HepG2 (cell line): Measurements from ENCODE around the gene MICOS13. TPM values are rescaled to one million over a fixed set of nuclear protein-coding genes. Genes with fewer than 3 reads are reported as not detected.

Source experiments
- CHCHD3 ChIP-seq: sonication (generic); formaldehyde crosslinking; IDR thresholded peaks from 2 replicates; pipeline ENCODE4 v1.8.0; 2022; ENCODE audit warnings: mild to moderate bottlenecking, missing genetic modification reagents, moderate library complexity
- DBP ChIP-seq: sonication (generic); formaldehyde crosslinking; IDR thresholded peaks from 2 replicates; pipeline ENCODE4 v1.4.0; 2020; ENCODE audit warnings: missing genetic modification reagents; ENCODE audit errors: not compliant biosample characterization
- HOXA5 ChIP-seq: sonication (generic); formaldehyde crosslinking; IDR thresholded peaks from 2 replicates; pipeline ENCODE4 v1.4.0; 2020; ENCODE audit warnings: missing genetic modification reagents
- MIXL1 ChIP-seq: IDR thresholded peaks from 2 replicates; pipeline ENCODE4 v1.6.1; 2016
- POLR2A ChIP-seq, 2 experiments: IDR thresholded peaks; 2 replicates each; pipeline ENCODE4 v1.6.1; 2011; ENCODE audit warnings: low read depth in 2 of 2, low read length in 2 of 2, mild to moderate bottlenecking in 1 of 2, moderate library complexity in 1 of 2; ENCODE audit not compliant: insufficient read depth in 1 of 2
- RARA ChIP-seq: IDR thresholded peaks from 2 replicates; pipeline ENCODE4 v1.6.1; 2016; ENCODE audit warnings: missing genetic modification reagents, missing compliant biosample characterization
- THRA ChIP-seq: sonication (generic); formaldehyde crosslinking; IDR thresholded peaks from 2 replicates; pipeline ENCODE4 v1.4.0; 2020; ENCODE audit warnings: missing genetic modification reagents, borderline replicate concordance
- ZBTB25 ChIP-seq: IDR thresholded peaks from 2 replicates; pipeline ENCODE4 v1.6.1; 2018; ENCODE audit warnings: missing genetic modification reagents
- ZNF160 ChIP-seq: sonication (generic); formaldehyde crosslinking; IDR thresholded peaks from 2 replicates; pipeline ENCODE4 v1.8.0; 2022; ENCODE audit warnings: mild to moderate bottlenecking, inconsistent platforms, missing genetic modification reagents
- ZNF256 ChIP-seq: sonication (generic); formaldehyde crosslinking; conservative IDR thresholded peaks from 2 replicates; pipeline ENCODE4 v1.4.0; 2020; ENCODE audit warnings: missing genetic modification reagents
- ZNF550 ChIP-seq: sonication (generic); formaldehyde crosslinking; IDR thresholded peaks from 2 replicates; pipeline ENCODE4 v1.4.0; 2020; ENCODE audit warnings: mild to moderate bottlenecking, missing genetic modification reagents, borderline replicate concordance
- ZNF589 ChIP-seq: sonication (generic); formaldehyde crosslinking; conservative IDR thresholded peaks from 2 replicates; pipeline ENCODE4 v1.8.0; 2022; ENCODE audit warnings: mild to moderate bottlenecking, moderate library complexity, missing genetic modification reagents
- ZNF598 ChIP-seq: sonication (generic); formaldehyde crosslinking; IDR thresholded peaks from 2 replicates; pipeline ENCODE4 v1.5.1; 2020; ENCODE audit warnings: mild to moderate bottlenecking, missing genetic modification reagents, borderline replicate concordance
- ZNF747 ChIP-seq: sonication (generic); formaldehyde crosslinking; IDR thresholded peaks from 2 replicates; pipeline ENCODE4 v1.8.1; 2023; ENCODE audit warnings: missing genetic modification reagents, mild to moderate bottlenecking, borderline replicate concordance
- polyA plus RNA-seq, 8 experiments: library from polyadenylated mRNA; depleted of rRNA in 3 of 8; stranded (reverse) in 7 of 8; unstranded in 1 of 8; fragments of >200 nt; fragmentation: Illumina TruSeq in 4 of 8; extraction: Trizol in 4 of 8; gene quantifications; 2 replicates each; pipeline versions ENCODE4 v1.2.1 to v1.2.3, GENCODE V29; 2011 to 2016; ENCODE audit warnings: low read depth in 4 of 8, missing spikeins in 1 of 8, mixed read lengths in 1 of 8; ENCODE audit not compliant: insufficient read depth in 1 of 8
- total RNA-seq, 5 experiments: library from RNA; depleted of rRNA; stranded (reverse); fragments of >200 nt; fragmentation: Illumina TruSeq; extraction: Trizol; gene quantifications; 2 replicates each; pipeline ENCODE4 v1.2.3, GENCODE V29; 2016; ENCODE audit warnings: low read depth in 1 of 5
- TF ChIP-seq, protein P1 (sequence below): IDR thresholded peaks from 2 replicates; pipeline ENCODE4 v1.6.1; 2012; ENCODE audit warnings: inconsistent platforms
- TF ChIP-seq, protein P2 (sequence below), 2 experiments: sonication (generic) in 1 of 2; formaldehyde crosslinking in 1 of 2; IDR thresholded peaks; 2 replicates each; pipeline versions ENCODE4 v1.6.1 to v1.9.0; 2014 to 2022; ENCODE audit warnings: antibody characterized with exemption in 1 of 2, borderline replicate concordance in 1 of 2, inconsistent platforms in 1 of 2, low read depth in 1 of 2, missing genetic modification reagents in 1 of 2

The MICOS13 gene
- total and polyA plus RNA-seq, 2 of the 13 experiments (the other 11 are each of a cell fraction or from before 2014, with no cell fraction given) = 28.8 to 35.4 TPM

GRCh38 chr19:5719961-5720790, 39.9 kb upstream of the MICOS13 start, which contains the start of the genes CATSPERD and LONP1 (continued):
- TF ChIP-seq ZNF747 (CRISPR knock-in tag) (peak; percentile 89; the same call in 1 of the 2 replicates), THRA (CRISPR knock-in tag) (peak; percentile 66), MIXL1 (peak; percentile 75; the same call in 1 of the 2 replicates), POLR2A (IDR thresholded peaks at IDR 0.05; ENCODE audit: insufficient read depth in 1 of 2, low read depth in 2 of 2, low read length in 2 of 2) (peak; percentile 88 to 93), CHCHD3 (CRISPR knock-in tag) (peak; percentile 89; the same call in 1 of the 2 replicates), RARA (CRISPR knock-in tag) (peak; percentile 60), DBP (CRISPR knock-in tag) (peak; percentile 34), ZNF160 (peak; percentile 38), ZNF589 (peak; percentile 94), ZNF598 (CRISPR knock-in tag) (no peak; the same call in 1 of the 2 replicates), ZNF550 (CRISPR knock-in tag) (peak; percentile 25; the same call in 1 of the 2 replicates), ZNF256 (CRISPR knock-in tag) (no peak), HOXA5 (CRISPR knock-in tag) (peak; percentile 57; the same call in 1 of the 2 replicates), ZBTB25 (CRISPR knock-in tag) (peak; percentile 99)
- TF ChIP-seq, protein P1, sequence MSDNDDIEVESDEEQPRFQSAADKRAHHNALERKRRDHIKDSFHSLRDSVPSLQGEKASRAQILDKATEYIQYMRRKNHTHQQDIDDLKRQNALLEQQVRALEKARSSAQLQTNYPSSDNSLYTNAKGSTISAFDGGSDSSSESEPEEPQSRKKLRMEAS = peak; percentile 98
- TF ChIP-seq, protein P2, sequence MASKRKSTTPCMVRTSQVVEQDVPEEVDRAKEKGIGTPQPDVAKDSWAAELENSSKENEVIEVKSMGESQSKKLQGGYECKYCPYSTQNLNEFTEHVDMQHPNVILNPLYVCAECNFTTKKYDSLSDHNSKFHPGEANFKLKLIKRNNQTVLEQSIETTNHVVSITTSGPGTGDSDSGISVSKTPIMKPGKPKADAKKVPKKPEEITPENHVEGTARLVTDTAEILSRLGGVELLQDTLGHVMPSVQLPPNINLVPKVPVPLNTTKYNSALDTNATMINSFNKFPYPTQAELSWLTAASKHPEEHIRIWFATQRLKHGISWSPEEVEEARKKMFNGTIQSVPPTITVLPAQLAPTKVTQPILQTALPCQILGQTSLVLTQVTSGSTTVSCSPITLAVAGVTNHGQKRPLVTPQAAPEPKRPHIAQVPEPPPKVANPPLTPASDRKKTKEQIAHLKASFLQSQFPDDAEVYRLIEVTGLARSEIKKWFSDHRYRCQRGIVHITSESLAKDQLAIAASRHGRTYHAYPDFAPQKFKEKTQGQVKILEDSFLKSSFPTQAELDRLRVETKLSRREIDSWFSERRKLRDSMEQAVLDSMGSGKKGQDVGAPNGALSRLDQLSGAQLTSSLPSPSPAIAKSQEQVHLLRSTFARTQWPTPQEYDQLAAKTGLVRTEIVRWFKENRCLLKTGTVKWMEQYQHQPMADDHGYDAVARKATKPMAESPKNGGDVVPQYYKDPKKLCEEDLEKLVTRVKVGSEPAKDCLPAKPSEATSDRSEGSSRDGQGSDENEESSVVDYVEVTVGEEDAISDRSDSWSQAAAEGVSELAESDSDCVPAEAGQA (IDR thresholded peaks at IDR 0.05; ENCODE audit: low read depth) = peak; percentile 96
- TF ChIP-seq, protein P2 (CRISPR knock-in tag; IDR thresholded peaks at IDR 0.05; ENCODE audit: borderline replicate concordance) = 0 out of 2 replicates have a peak, but pooled peaks have one; percentile 56
